ENCODE results near the gene CFAP97.

The CFAP97 gene

GRCh38 chr4:185221491-185221890, 17.7 kb upstream of the CFAP97 start:
- no peaks in the 10 kb centered on the region for H3K27me3 Mint-ChIP-seq (ENCODE audit: low read depth)
- H3K9me3 Mint-ChIP-seq, result no peaks in the 10 kb centered on the region
- peak overlapping the region; percentile 71 to 80 (median 72) for H3K27ac Mint-ChIP-seq
- H3K36me3 Mint-ChIP-seq (ENCODE audit: low read depth), result peaks cover 3% of the 10 kb centered on the region
- H3K4me1 Mint-ChIP-seq, result peaks cover 21% of the 10 kb centered on the region
- peak overlapping the region in 1 of 3 experiments; percentile 12 for H3K4me3 Mint-ChIP-seq
- no peak for TF ChIP-seq CTCF (IDR thresholded peaks at IDR 0.05; ENCODE audit: unreplicated experiment in 3 of 3)

- TF ChIP-seq CTCF (IDR thresholded peaks at IDR 0.05; ENCODE audit: unreplicated experiment in 3 of 3), result no peak
- Mint-ChIP-seq H3K27me3 (ENCODE audit: low read depth) (no peaks in the 10 kb centered on the region), H3K9me3 (no peaks in the 10 kb centered on the region), H3K36me3 (ENCODE audit: low read depth) (peaks cover 3% of the 10 kb centered on the region), H3K27ac (peak overlapping the region; percentile 62 to 84 (median 66)), H3K4me3 (peak overlapping the region in 1 of 3 experiments; percentile 16), H3K4me1 (peaks cover 21% of the 10 kb centered on the region)
These were observed 15.9 kb upstream of the CFAP97 start for GRCh38 chr4:185219551-185220344.

GRCh38 chr4:185218312-185218711, 14.5 kb upstream of the CFAP97 start:
- H3K4me3 Mint-ChIP-seq, result no peak overlapping the region
- H3K36me3 Mint-ChIP-seq (ENCODE audit: low read depth), result peaks cover 3% of the 10 kb centered on the region
- H3K27ac Mint-ChIP-seq, result no peak overlapping the region
- no peak for TF ChIP-seq CTCF (IDR thresholded peaks at IDR 0.05; ENCODE audit: unreplicated experiment in 3 of 3)
- H3K9me3 Mint-ChIP-seq, result no peaks in the 10 kb centered on the region
- peaks cover 29% of the 10 kb centered on the region for H3K4me1 Mint-ChIP-seq
- H3K27me3 Mint-ChIP-seq (ENCODE audit: low read depth), result peaks cover 4% of the 10 kb centered on the region

GRCh38 chr4:185217408-185217975, 13.7 kb upstream of the CFAP97 start:
- Mint-ChIP-seq H3K36me3 (ENCODE audit: low read depth) (peaks cover 3% of the 10 kb centered on the region), H3K4me3 (no peak overlapping the region), H3K9me3 (no peaks in the 10 kb centered on the region), H3K27ac (peak overlapping the region in 1 of 3 experiments; percentile 64), H3K4me1 (peaks cover 38% of the 10 kb centered on the region), H3K27me3 (ENCODE audit: low read depth) (peaks cover 4% of the 10 kb centered on the region)
- no peak for TF ChIP-seq CTCF (IDR thresholded peaks at IDR 0.05; ENCODE audit: unreplicated experiment in 3 of 3)

GRCh38 chr4:185215261-185215660, 11.5 kb upstream of the CFAP97 start:
- Mint-ChIP-seq H3K27me3 (ENCODE audit: low read depth) (peaks cover 8% of the 10 kb centered on the region), H3K27ac (no peak overlapping the region), H3K4me1 (peaks cover 45% of the 10 kb centered on the region), H3K4me3 (no peak overlapping the region), H3K9me3 (no peaks in the 10 kb centered on the region), H3K36me3 (ENCODE audit: low read depth) (no peaks in the 10 kb centered on the region)
- no peak for TF ChIP-seq CTCF (IDR thresholded peaks at IDR 0.05; ENCODE audit: unreplicated experiment in 3 of 3)
